Fibroblast of lung (primary cell): ENCODE measurements around the gene KRTAP20-3. TPM values are rescaled to one million over a fixed set of nuclear protein-coding genes. Genes with fewer than 3 reads are reported as not detected.

Source experiments
- DNase-seq, 2 donors: peaks; one replicate each; pipeline versions ENCODE4 v3.0.0 to v3.0.0-alpha.2; 2010; ENCODE audit warnings: low read depth in 2 of 2
- H2AFZ ChIP-seq: 2 replicates; pipeline ENCODE4 v1.5.1; 2012; ENCODE audit warnings: low read length, control low read depth, inconsistent platforms
- H3K27ac ChIP-seq: 2 replicates; pipeline ENCODE4 v1.5.1; 2011; ENCODE audit warnings: low read length, control low read depth; ENCODE audit not compliant: insufficient read depth
- H3K27me3 ChIP-seq: 2 replicates; pipeline ENCODE4 v1.5.1; 2011; ENCODE audit warnings: mild to moderate bottlenecking, low read length; ENCODE audit not compliant: control insufficient read depth, insufficient read depth
- H3K36me3 ChIP-seq: 2 replicates; pipeline ENCODE4 v1.5.1; 2011; ENCODE audit warnings: low read length; ENCODE audit not compliant: control insufficient read depth, insufficient read depth
- H3K4me1 ChIP-seq: 2 replicates; pipeline ENCODE4 v1.5.1; 2011; ENCODE audit warnings: low read length; ENCODE audit not compliant: control insufficient read depth, insufficient read depth; ENCODE audit errors: extremely low read depth
- H3K4me2 ChIP-seq: 2 replicates; pipeline ENCODE4 v1.5.1; 2011; ENCODE audit warnings: low read length, control low read depth; ENCODE audit not compliant: insufficient read depth; ENCODE audit errors: extremely low read depth
- H3K4me3 ChIP-seq, 4 experiments: fragments of 200-600 bp in 1 of 4; sonication (generic) in 1 of 4; replicated peaks in 1 of 4; 2 replicates each; pipeline ENCODE4 v1.5.1; 2011 to 2016; ENCODE audit warnings: low read length in 4 of 4, low read depth in 3 of 4, mild to moderate bottlenecking in 3 of 4, control low read depth in 2 of 4, inconsistent platforms in 1 of 4, mixed read lengths in 1 of 4; ENCODE audit not compliant: insufficient read depth in 1 of 4; ENCODE audit errors: control extremely low read depth in 1 of 4
- H3K79me2 ChIP-seq: 2 replicates; pipeline ENCODE4 v1.5.1; 2012; ENCODE audit warnings: mild to moderate bottlenecking, low read length, inconsistent platforms; ENCODE audit not compliant: control insufficient read depth, insufficient read depth
- H3K9ac ChIP-seq: 2 replicates; pipeline ENCODE4 v1.5.1; 2011; ENCODE audit warnings: mild to moderate bottlenecking, low read length, control low read depth; ENCODE audit not compliant: insufficient read depth
- H3K9me3 ChIP-seq: 2 replicates; pipeline ENCODE4 v1.5.1; 2012; ENCODE audit warnings: low read depth, low read length; ENCODE audit not compliant: control insufficient read depth, insufficient read depth
- H4K20me1 ChIP-seq: 2 replicates; pipeline ENCODE4 v1.5.1; 2011; ENCODE audit warnings: low read length; ENCODE audit not compliant: control insufficient read depth, insufficient read depth; ENCODE audit errors: extremely low read depth
- EZH2 ChIP-seq: IDR thresholded peaks from 2 replicates; pipeline ENCODE4 v1.5.1; 2012; ENCODE audit warnings: low read length, control low read depth, mild to moderate bottlenecking; ENCODE audit errors: missing control alignments
- polyA plus RNA-seq, 2 donors: library from polyadenylated mRNA; depleted of rRNA in 1 of 2; stranded (reverse) in 1 of 2; unstranded in 1 of 2; fragments of >200 nt; gene quantifications; 2 replicates each; pipeline ENCODE4 v1.2.1, GENCODE V29; 2011 to 2012; ENCODE audit warnings: missing spikeins in 1 of 2
- total RNA-seq: library from RNA; depleted of rRNA; stranded (reverse); fragments of >200 nt; gene quantifications from 2 replicates; pipeline ENCODE4 v1.2.1, GENCODE V29; 2014
- TF ChIP-seq, protein P1 (sequence below), 2 donors: IDR thresholded peaks in 1 of 2; conservative IDR thresholded peaks in 1 of 2; 1 replicate in 1 of 2; 2 replicates in 1 of 2; pipeline ENCODE4 v1.5.1; 2011 to 2012; ENCODE audit warnings: low read length in 2 of 2, control low read depth in 1 of 2, inconsistent platforms in 1 of 2, low read depth in 1 of 2, mild to moderate bottlenecking in 1 of 2

KRTAP20-3 gene
- total and polyA plus RNA-seq, 2 donors (not counting 1 experiment from before 2014, with no cell fraction given) = not detected

DNA sequence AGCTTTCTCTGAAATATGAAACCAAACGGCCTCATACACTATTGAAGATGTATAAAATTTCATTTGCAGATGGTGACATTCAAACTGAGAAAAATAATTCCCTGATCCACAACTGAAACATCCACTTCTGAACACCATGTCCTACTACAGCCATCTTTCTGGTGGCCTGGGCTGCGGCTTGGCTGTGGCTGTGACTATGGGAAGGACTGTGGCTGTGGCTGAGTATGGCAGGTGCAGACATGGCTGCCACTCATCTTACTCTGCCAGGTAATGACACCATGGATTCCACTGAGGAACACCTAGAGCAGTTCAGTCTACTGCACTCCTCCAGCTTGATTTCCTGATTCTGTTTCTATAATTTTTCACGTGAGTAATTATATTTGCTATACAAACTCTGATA is 22.1 kb upstream of the KRTAP20-3 start, which contains the start of gene KRTAP20-4:
Gene KRTAP20-4 (plus strand): TSS at position 106 of the 400 bp plus-strand sequence.
- H3K4me2 ChIP-seq = no peak within 1 kb of the TSS

DNA sequence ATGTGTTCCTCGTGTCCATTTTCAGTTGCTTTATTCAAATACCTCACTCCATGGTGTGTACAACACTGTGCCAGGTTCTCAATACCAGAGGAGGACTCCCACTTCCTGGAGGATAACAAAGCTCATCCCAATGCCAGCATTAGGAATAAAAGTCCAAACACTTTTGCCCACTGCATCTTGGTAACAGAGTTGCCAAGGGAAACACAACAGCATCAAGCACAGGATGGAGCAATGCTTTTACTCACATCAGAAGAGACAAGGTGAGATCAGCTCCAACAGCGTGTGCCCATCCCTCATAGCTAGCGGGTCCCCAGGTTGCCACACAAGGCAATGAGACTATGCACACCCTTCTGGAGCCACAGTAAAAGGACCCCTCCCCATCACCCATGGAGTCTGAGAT is 19.3 kb upstream of the KRTAP20-3 start:
- H3K4me3 ChIP-seq = no peak overlapping the region
- H4K20me1 ChIP-seq = no peaks in the 10 kb centered on the region
- H3K27ac ChIP-seq = no peak overlapping the region
- H3K9ac ChIP-seq = no peak overlapping the region
- H3K36me3 ChIP-seq = no peaks in the 10 kb centered on the region
- no peak overlapping the region for H2AFZ ChIP-seq
- H3K9me3 ChIP-seq = no peaks in the 10 kb centered on the region
- no peak for DNase-seq
- H3K27me3 ChIP-seq = no peaks in the 10 kb centered on the region
- H3K79me2 ChIP-seq = no peaks in the 10 kb centered on the region
- TF ChIP-seq, protein P1, sequence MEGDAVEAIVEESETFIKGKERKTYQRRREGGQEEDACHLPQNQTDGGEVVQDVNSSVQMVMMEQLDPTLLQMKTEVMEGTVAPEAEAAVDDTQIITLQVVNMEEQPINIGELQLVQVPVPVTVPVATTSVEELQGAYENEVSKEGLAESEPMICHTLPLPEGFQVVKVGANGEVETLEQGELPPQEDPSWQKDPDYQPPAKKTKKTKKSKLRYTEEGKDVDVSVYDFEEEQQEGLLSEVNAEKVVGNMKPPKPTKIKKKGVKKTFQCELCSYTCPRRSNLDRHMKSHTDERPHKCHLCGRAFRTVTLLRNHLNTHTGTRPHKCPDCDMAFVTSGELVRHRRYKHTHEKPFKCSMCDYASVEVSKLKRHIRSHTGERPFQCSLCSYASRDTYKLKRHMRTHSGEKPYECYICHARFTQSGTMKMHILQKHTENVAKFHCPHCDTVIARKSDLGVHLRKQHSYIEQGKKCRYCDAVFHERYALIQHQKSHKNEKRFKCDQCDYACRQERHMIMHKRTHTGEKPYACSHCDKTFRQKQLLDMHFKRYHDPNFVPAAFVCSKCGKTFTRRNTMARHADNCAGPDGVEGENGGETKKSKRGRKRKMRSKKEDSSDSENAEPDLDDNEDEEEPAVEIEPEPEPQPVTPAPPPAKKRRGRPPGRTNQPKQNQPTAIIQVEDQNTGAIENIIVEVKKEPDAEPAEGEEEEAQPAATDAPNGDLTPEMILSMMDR (conservative IDR thresholded peaks at IDR 0.05 in 1 of 2, IDR thresholded peaks at IDR 0.05 in 1 of 2; ENCODE audit: low read depth in 1 of 2, low read length in 2 of 2) = no peak
- TF ChIP-seq EZH2 = no peak
- no peak overlapping the region for H3K4me2 ChIP-seq
- H3K4me1 ChIP-seq = no peaks in the 10 kb centered on the region

More for the DNA sequence above, 22.1 kb upstream of the KRTAP20-3 start, which contains the start of gene KRTAP20-4:
- Histone ChIP-seq H3K4me1 (no peaks in the 10 kb centered on the region), H3K9ac (no peak within 1 kb of the TSS), H3K9me3 (no peaks in the 10 kb centered on the region), H2AFZ (no peak within 1 kb of the TSS), H4K20me1 (no peaks in the 10 kb centered on the region), H3K27ac (no peak within 1 kb of the TSS), H3K4me3 (no peak within 1 kb of the TSS), H3K27me3 (no peaks in the 10 kb centered on the region), H3K79me2 (no peaks in the 10 kb centered on the region), H3K36me3 (no peaks in the 10 kb centered on the region)
- no peak for DNase-seq
- TF ChIP-seq EZH2 = no peak
- TF ChIP-seq, protein P1 (conservative IDR thresholded peaks at IDR 0.05 in 1 of 2, IDR thresholded peaks at IDR 0.05 in 1 of 2; ENCODE audit: low read depth in 1 of 2, low read length in 2 of 2) = no peak

DNA sequence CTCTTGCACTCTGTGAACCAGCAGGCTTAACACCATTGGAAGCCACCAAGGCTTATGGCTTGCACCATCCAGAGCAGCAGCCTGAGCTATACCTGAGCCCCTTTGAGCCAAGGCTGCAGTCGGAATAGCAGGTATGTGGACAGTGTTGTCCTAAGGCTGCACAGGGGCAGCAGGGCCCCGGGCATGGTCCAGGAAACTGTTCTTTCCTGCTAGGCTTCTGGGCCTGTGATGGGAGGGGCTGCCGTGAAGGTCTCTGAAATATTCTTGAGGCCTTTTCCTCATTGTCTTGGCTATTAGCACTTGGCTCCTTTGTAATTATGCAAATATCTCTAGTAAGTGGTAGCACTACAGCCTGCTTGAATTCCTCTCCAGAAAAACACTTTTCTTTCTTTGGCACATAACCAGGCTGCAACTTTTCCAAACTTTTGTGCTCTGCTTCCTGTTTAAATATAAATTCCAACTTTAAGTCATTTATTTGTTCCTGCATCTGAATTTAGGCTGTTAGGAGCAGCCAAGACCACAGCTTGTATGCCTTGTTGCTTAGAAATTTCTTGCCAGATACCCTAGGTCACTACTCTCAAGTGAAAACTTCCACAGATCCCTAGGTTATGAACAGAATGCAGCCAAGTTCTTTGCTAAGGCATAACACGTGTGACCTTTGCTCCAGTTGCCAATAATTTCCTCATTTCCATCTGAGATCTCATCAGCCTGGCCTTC is 17.1 kb upstream of the KRTAP20-3 start:
- Histone ChIP-seq H3K9me3 (no peaks in the 10 kb centered on the region), H3K79me2 (no peaks in the 10 kb centered on the region), H3K4me2 (no peak overlapping the region), H4K20me1 (no peaks in the 10 kb centered on the region), H3K4me1 (no peaks in the 10 kb centered on the region), H2AFZ (no peak overlapping the region), H3K9ac (no peak overlapping the region), H3K27me3 (no peaks in the 10 kb centered on the region), H3K4me3 (no peak overlapping the region), H3K27ac (no peak overlapping the region), H3K36me3 (no peaks in the 10 kb centered on the region)
- DNase-seq = no peak
- TF ChIP-seq EZH2 = no peak
- TF ChIP-seq, protein P1 (conservative IDR thresholded peaks at IDR 0.05 in 1 of 2, IDR thresholded peaks at IDR 0.05 in 1 of 2; ENCODE audit: low read depth in 1 of 2, low read length in 2 of 2) = no peak
